Testis (tissue), 3 donors: ENCODE data around the gene LTB4R. TPM values are rescaled to one million over a fixed set of nuclear protein-coding genes. Genes with fewer than 3 reads are reported as not detected.
"Not testable (repeated sequence)": the region's sequence is repeated elsewhere in the genome, so short reads cannot be mapped to it uniquely, and the experiment has no call there.

Source experiments
- DNase-seq: peaks from one replicate; pipeline ENCODE4 v3.0.0-alpha.2; 2019
- H3K27ac ChIP-seq, 2 donors: fragments of 200-600 bp; sonication (generic); one replicate each; pipeline ENCODE4 v1.5.1; 2019
- H3K27me3 ChIP-seq: fragments of 200-600 bp; sonication (generic); one replicate; pipeline ENCODE4 v1.5.1; 2019
- H3K36me3 ChIP-seq: fragments of 200-600 bp; sonication (generic); one replicate; pipeline ENCODE4 v1.5.1; 2017; ENCODE audit warnings: low read depth; ENCODE audit errors: missing control alignments
- H3K4me1 ChIP-seq: fragments of 200-600 bp; sonication (generic); one replicate; pipeline ENCODE4 v1.5.1; 2019
- H3K4me3 ChIP-seq, 2 donors: fragments of 200-600 bp; sonication (generic); one replicate each; pipeline ENCODE4 v1.5.1; 2017 to 2019
- H3K9me3 ChIP-seq: fragments of 200-600 bp; sonication (generic); one replicate; pipeline ENCODE4 v1.5.1; 2017
- CTCF ChIP-seq, 3 experiments: fragments of 450-650 bp in 2 of 3; fragments of 200-600 bp in 1 of 3; sonication (generic) in 1 of 3; IDR thresholded peaks; one replicate each; pipeline ENCODE4 v1.5.1; 2016 to 2019; ENCODE audit warnings: antibody characterized with exemption in 3 of 3, mild to moderate bottlenecking in 2 of 3, moderate library complexity in 1 of 3
- POLR2A ChIP-seq: fragments of 450-650 bp; IDR thresholded peaks from one replicate; pipeline ENCODE4 v1.6.1; 2017; ENCODE audit warnings: antibody characterized with exemption, mild to moderate bottlenecking, moderate library complexity
- WGBS, 2 donors: methylation state at CpG; one replicate each; pipeline ENCODE4 v1.1.5; 2018; 5-methylcytosine and 5-hydroxymethylcytosine counted together
- intact Hi-C: fragments of 100-400 bp; cut with DNase I; formaldehyde crosslinking; loops from one replicate; pipeline ENCODE4 v1.15.1; 2023; ENCODE audit warnings: low total_unique reads
- polyA plus RNA-seq: library from polyadenylated mRNA; stranded (reverse); fragments of 350-450 nt; fragmentation: Illumina TruSeq; extraction: RNeasy Lipid Tissue Mini Kit (QIAGEN cat#74804); gene quantifications from one replicate; pipeline ENCODE4 v1.2.3, GENCODE V29; 2014; ENCODE audit warnings: low read depth, low replicate concordance; ENCODE audit not compliant: insufficient read depth
- total RNA-seq, 2 donors: library from RNA; depleted of rRNA; stranded (reverse); fragments of >200 nt; gene quantifications; one replicate each; pipeline ENCODE4 v1.2.3, GENCODE V29; 2016

The LTB4R gene
- total and polyA plus RNA-seq, 3 donors from 2014 or later, result 5.5 to 10.9 (median 10.3) TPM

DNA sequence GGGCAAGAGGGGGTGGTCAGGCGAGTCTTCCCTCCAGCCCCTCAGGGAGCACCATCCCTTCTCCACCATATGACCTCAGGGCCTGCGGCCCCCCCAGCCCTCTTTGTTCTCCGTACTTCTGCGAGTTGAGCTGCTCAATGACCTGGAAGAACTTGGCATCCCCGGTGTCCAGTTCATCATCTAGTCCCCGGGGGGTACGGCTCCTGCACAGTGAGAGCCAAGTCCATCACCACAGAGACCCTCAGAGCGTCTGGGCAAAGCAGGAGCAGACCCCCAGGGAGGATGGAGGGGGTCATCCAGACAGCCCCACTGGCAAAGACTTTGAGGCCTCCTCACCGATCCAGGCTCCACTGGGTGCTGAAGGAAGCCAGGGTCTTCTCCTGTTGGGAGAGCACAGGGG is 14.7 kb downstream of the LTB4R start:
- 86 to 92% methylated on average over 9 of the region's 9 CpGs for WGBS, 2 donors
- TF ChIP-seq POLR2A (no peak), CTCF (IDR thresholded peaks at IDR 0.05) (no peak)
- no peaks in the 10 kb centered on the region for H3K36me3 ChIP-seq
- H3K27ac ChIP-seq, result no peak overlapping the region
- no peaks in the 10 kb centered on the region for H3K27me3 ChIP-seq
- H3K9me3 ChIP-seq, result no peaks in the 10 kb centered on the region
- intact Hi-C loops, result no loop called here
- no peaks in the 10 kb centered on the region for H3K4me1 ChIP-seq
- no peak overlapping the region for H3K4me3 ChIP-seq
- no peak for DNase-seq

DNA sequence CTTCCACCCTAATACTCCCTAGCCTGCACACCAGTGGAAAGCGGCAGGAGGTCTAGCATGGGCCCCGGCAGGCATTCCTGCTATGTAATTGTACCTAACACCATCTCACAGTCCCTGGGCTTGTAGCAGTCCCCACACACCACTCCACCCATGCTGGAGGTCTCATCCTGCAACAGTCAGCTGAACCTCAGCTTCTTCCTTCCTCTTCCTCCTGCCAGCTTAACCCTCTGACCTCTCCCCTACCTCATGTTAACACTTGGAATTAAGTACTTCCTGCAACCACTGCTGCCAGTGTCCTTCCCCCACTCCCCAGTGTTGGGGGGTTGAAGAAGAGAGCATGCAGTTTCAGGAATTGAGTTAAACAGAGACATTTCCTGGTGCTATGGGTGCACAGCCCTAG is 16.0 kb downstream of the LTB4R start:
- Histone ChIP-seq H3K4me3 (no peak overlapping the region), H3K27ac (no peak overlapping the region), H3K9me3 (no peaks in the 10 kb centered on the region), H3K36me3 (no peaks in the 10 kb centered on the region), H3K4me1 (peaks cover 2% of the 10 kb centered on the region), H3K27me3 (no peaks in the 10 kb centered on the region)
- TF ChIP-seq POLR2A (no peak), CTCF (IDR thresholded peaks at IDR 0.05) (no peak)
- 75 to 80% methylated on average over 1 to 2 of the region's 2 CpGs for WGBS, 2 donors
- intact Hi-C loops, result no loop called here
- DNase-seq, result no peak

DNA sequence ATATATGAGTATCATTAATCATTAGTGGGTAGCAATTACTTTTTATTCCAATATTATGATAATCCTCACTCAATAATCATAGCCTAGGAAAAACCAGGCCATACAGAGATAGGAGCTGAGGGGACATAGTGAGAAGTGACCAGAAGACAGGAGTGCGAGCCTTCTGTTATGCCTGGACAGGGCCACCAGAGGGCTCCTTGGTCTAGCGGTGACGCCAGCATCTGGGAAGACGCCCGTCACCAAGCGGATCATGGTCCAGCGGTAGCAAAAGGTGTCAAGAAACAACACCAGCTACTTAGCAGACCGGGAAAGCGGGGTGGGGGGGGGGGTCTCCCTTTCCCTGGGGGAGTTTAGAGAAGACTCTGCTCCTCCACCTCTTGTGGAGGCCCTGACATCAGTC is 16.6 kb downstream of the LTB4R start:
- TF ChIP-seq CTCF (IDR thresholded peaks at IDR 0.05), result peak; percentile 55 to 78 (median 62)
- H3K27ac ChIP-seq, intact Hi-C loops, H3K36me3 ChIP-seq, H3K4me1 ChIP-seq, H3K27me3 ChIP-seq, H3K9me3 ChIP-seq, H3K4me3 ChIP-seq: not testable (repeated sequence)
- DNase-seq, result peak; percentile 77
- 20 to 46% methylated on average over 7 to 9 of the region's 9 CpGs for WGBS, 2 donors

DNA sequence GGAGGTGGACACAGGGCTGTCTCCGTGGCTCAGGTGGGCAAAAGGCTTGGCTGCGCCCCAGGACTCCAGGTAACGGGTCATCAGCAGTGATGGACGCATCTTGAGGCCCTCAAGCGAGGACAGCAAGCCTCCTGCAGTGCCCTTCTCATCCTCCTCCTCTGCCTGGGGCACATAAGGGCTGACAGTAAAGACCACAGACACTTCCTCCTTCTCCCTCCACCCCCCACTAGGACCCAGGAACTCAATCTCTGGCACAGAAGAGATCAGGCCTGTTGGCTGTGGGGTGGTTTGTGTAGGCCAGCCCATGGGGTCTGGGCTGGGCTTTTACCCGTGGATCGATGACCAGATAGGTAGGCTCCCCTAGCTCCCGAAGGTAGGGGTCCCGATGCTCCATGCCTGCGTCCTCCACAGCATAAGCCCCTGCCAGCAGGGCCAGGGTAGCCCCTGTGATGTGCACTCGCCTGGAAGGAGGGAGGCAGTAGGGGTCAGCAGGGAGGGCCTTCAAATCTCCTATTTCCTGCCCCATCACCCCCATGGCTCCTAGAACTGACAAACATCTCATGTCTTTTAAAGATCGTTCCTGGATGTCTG is 17.9 kb downstream of the LTB4R start:
- TF ChIP-seq POLR2A (no peak), CTCF (IDR thresholded peaks at IDR 0.05) (no peak)
- Histone ChIP-seq H3K4me1 (peaks cover 10% of the 10 kb centered on the region), H3K4me3 (no peak overlapping the region), H3K27me3 (no peaks in the 10 kb centered on the region), H3K36me3 (no peaks in the 10 kb centered on the region), H3K27ac (no peak overlapping the region), H3K9me3 (no peaks in the 10 kb centered on the region)
- 87% methylated on average over 12 of the region's 12 CpGs for WGBS, 2 donors
- intact Hi-C loops, result no loop called here
- DNase-seq, result no peak

DNA sequence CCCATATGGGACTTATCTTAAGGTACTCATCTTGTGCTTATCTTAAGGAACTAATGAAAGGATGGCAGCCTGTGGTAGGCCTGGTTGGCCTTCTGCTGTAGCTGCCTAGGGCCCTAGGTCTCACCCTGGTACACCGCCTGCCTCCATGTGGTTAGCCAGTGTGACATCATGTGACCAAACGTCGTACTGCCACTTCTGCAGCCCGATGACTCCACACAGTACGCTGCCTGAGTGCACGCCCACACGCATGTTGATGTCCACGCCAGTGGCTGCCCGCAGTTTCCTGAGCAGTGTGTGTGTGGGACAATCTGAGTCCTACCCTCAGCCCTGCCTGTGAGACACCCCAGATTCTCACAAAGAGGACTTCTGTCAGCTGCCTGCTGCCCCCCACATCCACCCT is 18.4 kb downstream of the LTB4R start:
- TF ChIP-seq CTCF (IDR thresholded peaks at IDR 0.05) (no peak), POLR2A (no peak)
- Histone ChIP-seq H3K36me3 (no peaks in the 10 kb centered on the region), H3K27ac (no peak overlapping the region), H3K9me3 (no peaks in the 10 kb centered on the region), H3K4me1 (peaks cover 16% of the 10 kb centered on the region), H3K27me3 (no peaks in the 10 kb centered on the region), H3K4me3 (no peak overlapping the region)
- intact Hi-C loops, result loop anchor here (5.0 kb wide), 1 partner anchor 103 kb away; no protein-coding TSS in a partner anchor
- peak; percentile 46 for DNase-seq
- WGBS, 2 donors, result 81 to 95% methylated on average over 8 to 9 of the region's 9 CpGs
